ENCODE results near the gene TVP23B.
"Not testable (repeated sequence)": the region's sequence is repeated elsewhere in the genome, so short reads cannot be mapped to it uniquely, and the experiment has no call there.

The TVP23B gene

GRCh38 chr17:18791402-18791801 lies 10.4 kb downstream of the TVP23B start:
- DNase-seq (ENCODE audit: low read depth), result not testable (repeated sequence)

DNA sequence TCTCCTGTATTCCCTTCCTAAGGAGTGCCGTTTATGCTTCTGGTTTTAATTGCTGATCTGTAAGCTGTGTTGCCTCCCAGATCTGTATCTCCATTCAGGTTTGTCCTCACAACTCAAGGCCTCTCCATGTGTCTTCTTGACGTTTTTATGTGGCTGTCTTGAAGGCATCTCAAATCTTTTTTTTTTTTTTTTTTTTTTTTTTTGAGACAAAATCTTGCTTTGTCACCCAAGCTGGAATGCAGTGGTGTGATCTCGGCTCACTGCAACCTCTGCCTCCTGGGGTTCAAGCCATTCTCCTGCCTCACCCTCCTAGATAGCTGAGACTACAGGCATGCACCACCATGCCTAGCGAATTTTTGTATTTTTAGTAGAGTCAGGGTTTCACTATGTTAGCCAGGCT lies 13.9 kb downstream of the TVP23B start:
- DNase-seq (ENCODE audit: low read depth), result not testable (repeated sequence)

GRCh38 chr17:18796887-18797286 lies 15.9 kb downstream of the TVP23B start:
- not testable (repeated sequence) for DNase-seq (ENCODE audit: low read depth)

DNA sequence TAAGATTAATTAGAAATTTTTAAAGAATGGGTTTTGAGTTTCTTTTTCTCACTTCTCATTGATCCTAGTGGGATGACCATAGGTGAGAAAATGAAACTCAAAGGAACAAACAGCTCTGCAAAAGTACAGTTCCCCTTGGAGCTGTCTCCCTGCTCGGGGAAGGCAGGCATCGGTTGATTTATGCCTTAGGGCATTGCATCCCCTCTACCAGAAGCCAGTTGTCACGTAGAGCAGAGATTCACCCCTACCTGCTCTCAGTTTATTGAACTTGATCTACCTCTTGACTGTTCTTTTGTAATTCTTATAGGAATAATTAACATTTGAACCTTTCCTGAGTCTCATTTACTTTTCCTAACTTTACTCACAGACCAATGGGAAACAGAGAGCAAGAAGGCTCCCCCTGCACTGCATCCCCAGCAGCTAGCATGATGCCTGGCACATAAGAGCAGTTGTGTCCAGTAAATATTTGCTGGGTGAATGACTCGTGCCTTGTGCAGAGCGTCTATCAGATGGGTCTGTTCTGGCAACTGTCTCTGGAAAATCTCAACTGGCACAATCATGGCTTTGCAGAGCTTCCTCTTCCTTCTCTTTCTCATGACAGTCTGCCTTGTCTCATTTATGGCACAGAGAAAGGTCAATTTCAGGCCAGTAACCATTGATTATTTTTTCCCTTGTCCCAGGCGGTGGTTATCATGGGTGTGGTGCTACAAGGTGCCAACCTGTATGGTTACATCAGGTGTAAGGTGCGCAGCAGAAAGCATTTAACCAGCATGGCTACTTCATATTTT lies 22.7 kb downstream of the TVP23B start:
- DNase-seq (ENCODE audit: low read depth), result not testable (repeated sequence)

GRCh38 chr17:18815924-18816323 lies 34.9 kb downstream of the TVP23B start:
- DNase-seq (ENCODE audit: low read depth), result not testable (repeated sequence)

DNA sequence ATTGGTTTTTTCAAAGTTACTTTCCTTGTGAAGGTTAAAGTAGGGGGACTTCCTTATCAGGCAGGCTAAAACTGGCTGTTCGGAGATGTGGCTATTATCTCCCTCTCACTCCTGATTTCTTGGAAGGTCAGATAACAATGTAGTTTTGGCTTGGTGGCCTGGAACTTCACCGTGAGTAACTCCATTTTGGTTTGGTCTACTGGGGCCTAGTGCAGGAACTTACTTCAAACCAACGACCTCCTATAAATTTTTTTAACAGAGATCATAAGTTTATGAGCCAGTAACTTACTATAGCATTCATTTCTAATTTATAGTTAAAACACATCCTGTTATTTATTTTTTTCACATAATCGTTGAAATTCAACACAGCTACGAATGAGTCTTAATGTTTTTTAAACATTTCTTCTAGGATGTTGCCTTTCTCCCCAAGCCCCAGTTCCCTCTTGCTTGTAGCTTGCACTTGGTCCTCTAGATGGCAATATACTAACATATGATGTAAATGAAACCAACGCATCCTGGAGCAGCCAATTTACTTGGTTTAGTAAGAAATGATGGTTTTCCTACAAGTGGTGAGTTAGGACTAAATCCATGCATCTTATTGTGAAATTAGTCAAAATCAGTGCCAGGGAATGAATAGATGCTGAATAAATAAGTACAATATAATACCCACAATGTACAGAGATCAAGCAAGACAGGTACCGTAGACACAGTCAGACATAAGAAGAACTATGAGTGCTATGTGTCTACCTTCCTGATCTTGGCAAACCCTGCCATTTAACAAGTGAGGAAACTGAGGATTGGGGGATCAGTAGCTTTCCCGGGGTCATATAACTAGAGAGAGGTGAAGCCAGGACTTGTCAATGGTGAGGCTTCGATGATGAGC lies 35.7 kb downstream of the TVP23B start:
- DNase-seq (ENCODE audit: low read depth), result peak; percentile 12

- DNase-seq (ENCODE audit: low read depth), result not testable (repeated sequence)
Observed at GRCh38 chr17:18821430-18821829, 40.4 kb downstream of the TVP23B start.

- not testable (repeated sequence) for DNase-seq (ENCODE audit: low read depth)
Observed at GRCh38 chr17:18827613-18828012, 46.6 kb downstream of the TVP23B start.

DNA sequence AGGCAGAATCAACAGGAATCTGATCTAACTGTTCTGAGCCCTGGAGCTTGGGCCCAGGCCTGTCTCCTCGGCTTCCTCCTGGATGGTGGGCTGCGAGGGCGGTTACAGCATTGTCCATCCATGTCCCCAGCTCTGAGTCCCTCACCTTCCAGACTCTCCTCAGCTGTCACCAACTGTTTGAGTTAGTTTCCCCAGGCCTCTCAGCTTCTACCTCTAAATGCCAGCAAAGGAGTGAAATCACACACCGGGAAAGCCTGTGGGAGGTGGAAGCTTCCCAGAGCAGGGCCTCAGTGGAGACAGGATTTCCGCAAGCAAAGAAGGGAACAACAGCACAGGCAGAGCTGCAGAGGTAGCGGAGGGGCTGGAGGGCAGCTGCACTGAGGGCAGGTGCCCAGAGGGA lies 67.5 kb downstream of the TVP23B start:
- DNase-seq (ENCODE audit: low read depth), result no peak

GRCh38 chr17:18850679-18851078 lies 69.7 kb downstream of the TVP23B start:
- DNase-seq (ENCODE audit: low read depth), result no peak

- DNase-seq (ENCODE audit: low read depth), result no peak
Observed at GRCh38 chr17:18851201-18851600, 70.2 kb downstream of the TVP23B start.

GRCh38 chr17:18854956-18855355 lies 74.0 kb downstream of the TVP23B start:
- DNase-seq (ENCODE audit: low read depth), result no peak

GRCh38 chr17:18855831-18856569 lies 75.0 kb downstream of the TVP23B start:
- peak; percentile 84 for DNase-seq (ENCODE audit: low read depth)
